ENCODE measurements around the gene SERPINA9.

The SERPINA9 gene

GRCh38 chr14:94501588-94502516 lies 25.9 kb upstream of the SERPINA9 start:
- no peak for TF ChIP-seq EP300 (IDR thresholded peaks at IDR 0.05; ENCODE audit: borderline replicate concordance)
- TF ChIP-seq TCF12 (IDR thresholded peaks at IDR 0.05; ENCODE audit: low read depth), result no peak
- TF ChIP-seq RAD21 (IDR thresholded peaks at IDR 0.05; ENCODE audit: low read depth), result no peak
- no peak for TF ChIP-seq TAF1 (IDR thresholded peaks at IDR 0.05; ENCODE audit: low read depth)
- TF ChIP-seq REST (IDR thresholded peaks at IDR 0.05; ENCODE audit: low read depth), result no peak
- no peak for TF ChIP-seq MAX (IDR thresholded peaks at IDR 0.05)
- TF ChIP-seq YY1 (IDR thresholded peaks at IDR 0.05; ENCODE audit: low read depth), result no peak
- no peak for TF ChIP-seq EGR1 (IDR thresholded peaks at IDR 0.05)
- TF ChIP-seq CREB1 (IDR thresholded peaks at IDR 0.05; ENCODE audit: low read depth), result no peak
- TF ChIP-seq TEAD4 (IDR thresholded peaks at IDR 0.05), result no peak
- no peak for TF ChIP-seq USF1 (IDR thresholded peaks at IDR 0.05)
- TF ChIP-seq NFIC (IDR thresholded peaks at IDR 0.05), result no peak
- no peak for TF ChIP-seq ZBTB7A (IDR thresholded peaks at IDR 0.05; ENCODE audit: low read depth)
- no peak for TF ChIP-seq CEBPB (IDR thresholded peaks at IDR 0.05)
- no peak for TF ChIP-seq FOXM1 (IDR thresholded peaks at IDR 0.05; ENCODE audit: borderline replicate concordance, low read depth)

GRCh38 chr14:94500264-94500663 lies 24.3 kb upstream of the SERPINA9 start:
- TF ChIP-seq TCF12 (IDR thresholded peaks at IDR 0.05; ENCODE audit: low read depth) (no peak), EGR1 (IDR thresholded peaks at IDR 0.05) (no peak), TAF1 (IDR thresholded peaks at IDR 0.05; ENCODE audit: low read depth) (no peak), USF1 (IDR thresholded peaks at IDR 0.05) (no peak), YY1 (IDR thresholded peaks at IDR 0.05; ENCODE audit: low read depth) (no peak), RAD21 (IDR thresholded peaks at IDR 0.05; ENCODE audit: low read depth) (no peak), REST (IDR thresholded peaks at IDR 0.05; ENCODE audit: low read depth) (no peak), CEBPB (IDR thresholded peaks at IDR 0.05) (no peak), ZBTB7A (IDR thresholded peaks at IDR 0.05; ENCODE audit: low read depth) (no peak), CREB1 (IDR thresholded peaks at IDR 0.05; ENCODE audit: low read depth) (no peak)

GRCh38 chr14:94499673-94500072 lies 23.7 kb upstream of the SERPINA9 start:
- no peak for TF ChIP-seq ZBTB7A (IDR thresholded peaks at IDR 0.05; ENCODE audit: low read depth)
- TF ChIP-seq TCF12 (IDR thresholded peaks at IDR 0.05; ENCODE audit: low read depth), result no peak
- TF ChIP-seq NFIC (IDR thresholded peaks at IDR 0.05), result no peak
- TF ChIP-seq MAX (IDR thresholded peaks at IDR 0.05), result no peak
- TF ChIP-seq EP300 (IDR thresholded peaks at IDR 0.05; ENCODE audit: borderline replicate concordance), result no peak
- TF ChIP-seq EGR1 (IDR thresholded peaks at IDR 0.05), result no peak

- TF ChIP-seq TCF12 (IDR thresholded peaks at IDR 0.05; ENCODE audit: low read depth) (no peak), USF1 (IDR thresholded peaks at IDR 0.05) (no peak), EGR1 (IDR thresholded peaks at IDR 0.05) (no peak), YY1 (IDR thresholded peaks at IDR 0.05; ENCODE audit: low read depth) (no peak), CEBPB (IDR thresholded peaks at IDR 0.05) (no peak), TAF1 (IDR thresholded peaks at IDR 0.05; ENCODE audit: low read depth) (no peak), CREB1 (IDR thresholded peaks at IDR 0.05; ENCODE audit: low read depth) (no peak), EP300 (IDR thresholded peaks at IDR 0.05; ENCODE audit: borderline replicate concordance) (no peak), NFIC (IDR thresholded peaks at IDR 0.05) (no peak), ZBTB7A (IDR thresholded peaks at IDR 0.05; ENCODE audit: low read depth) (no peak), FOXM1 (IDR thresholded peaks at IDR 0.05; ENCODE audit: borderline replicate concordance, low read depth) (no peak), REST (IDR thresholded peaks at IDR 0.05; ENCODE audit: low read depth) (no peak), MAX (IDR thresholded peaks at IDR 0.05) (no peak), RAD21 (IDR thresholded peaks at IDR 0.05; ENCODE audit: low read depth) (no peak), TEAD4 (IDR thresholded peaks at IDR 0.05) (no peak)
These were observed 22.2 kb upstream of the SERPINA9 start for GRCh38 chr14:94498215-94498614.

Measured in Ishikawa (cell line).